Measurements from ENCODE around the gene SEMA4B.

DNA sequence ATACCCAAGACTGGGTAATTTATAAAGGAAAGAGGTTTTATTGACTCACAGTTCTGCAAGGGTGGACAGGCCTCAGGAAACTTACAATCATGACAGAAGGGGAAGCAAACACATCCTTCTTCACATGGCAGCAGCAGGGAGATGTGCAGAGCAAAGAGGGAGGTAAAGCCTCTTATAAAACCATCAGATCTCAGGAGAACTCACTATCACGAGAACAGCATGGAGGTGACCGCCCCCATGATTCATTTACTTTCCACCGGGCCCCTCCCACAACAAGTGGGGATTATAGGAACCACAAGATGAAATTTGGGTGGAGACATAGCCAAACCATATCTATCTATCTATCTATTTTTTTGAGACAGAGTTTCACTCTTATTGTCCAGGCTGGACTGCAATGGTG is 38.2 kb downstream of the SEMA4B start:
- TF ChIP-seq FOXA1 (IDR thresholded peaks at IDR 0.05) (no peak), ELF4 (IDR thresholded peaks at IDR 0.05) (no peak), CTBP1 (IDR thresholded peaks at IDR 0.05; ENCODE audit: borderline replicate concordance) (no peak), FOXM1 (IDR thresholded peaks at IDR 0.05; ENCODE audit: borderline replicate concordance) (no peak), BHLHE40 (IDR thresholded peaks at IDR 0.05; ENCODE audit: borderline replicate concordance) (no peak), LEF1 (IDR thresholded peaks at IDR 0.05; ENCODE audit: borderline replicate concordance) (no peak), SP1 (IDR thresholded peaks at IDR 0.05) (no peak), NFRKB (IDR thresholded peaks at IDR 0.05) (no peak), L3MBTL2 (conservative IDR thresholded peaks at IDR 0.05) (no peak), SUZ12 (IDR thresholded peaks at IDR 0.05) (no peak), HDGF (IDR thresholded peaks at IDR 0.05; ENCODE audit: borderline replicate concordance) (no peak), ARNT (IDR thresholded peaks at IDR 0.05) (no peak)
- TF ChIP-seq, protein P1, sequence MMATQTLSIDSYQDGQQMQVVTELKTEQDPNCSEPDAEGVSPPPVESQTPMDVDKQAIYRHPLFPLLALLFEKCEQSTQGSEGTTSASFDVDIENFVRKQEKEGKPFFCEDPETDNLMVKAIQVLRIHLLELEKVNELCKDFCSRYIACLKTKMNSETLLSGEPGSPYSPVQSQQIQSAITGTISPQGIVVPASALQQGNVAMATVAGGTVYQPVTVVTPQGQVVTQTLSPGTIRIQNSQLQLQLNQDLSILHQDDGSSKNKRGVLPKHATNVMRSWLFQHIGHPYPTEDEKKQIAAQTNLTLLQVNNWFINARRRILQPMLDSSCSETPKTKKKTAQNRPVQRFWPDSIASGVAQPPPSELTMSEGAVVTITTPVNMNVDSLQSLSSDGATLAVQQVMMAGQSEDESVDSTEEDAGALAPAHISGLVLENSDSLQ (IDR thresholded peaks at IDR 0.05): no peak
